Ishikawa (cell line): Measurements from ENCODE around the gene ADAMTS12.

Source experiments
- CEBPB ChIP-seq: IDR thresholded peaks from 2 replicates; pipeline ENCODE4 v1.6.1; 2012
- CREB1 ChIP-seq: IDR thresholded peaks from 2 replicates; pipeline ENCODE4 v1.6.1; 2012; ENCODE audit warnings: low read depth
- EGR1 ChIP-seq: IDR thresholded peaks from 2 replicates; pipeline ENCODE4 v1.6.1; 2012
- EP300 ChIP-seq: IDR thresholded peaks from 2 replicates; pipeline ENCODE4 v1.6.1; 2012; ENCODE audit warnings: borderline replicate concordance
- FOXM1 ChIP-seq: IDR thresholded peaks from 2 replicates; pipeline ENCODE4 v1.6.1; 2012; ENCODE audit warnings: low read depth, borderline replicate concordance
- NFIC ChIP-seq: IDR thresholded peaks from 2 replicates; pipeline ENCODE4 v1.6.1; 2012
- RAD21 ChIP-seq: IDR thresholded peaks from 2 replicates; pipeline ENCODE4 v1.6.1; 2012; ENCODE audit warnings: low read depth
- TAF1 ChIP-seq: IDR thresholded peaks from 2 replicates; pipeline ENCODE4 v1.6.1; 2012; ENCODE audit warnings: low read depth, mild to moderate bottlenecking
- TCF12 ChIP-seq: IDR thresholded peaks from 2 replicates; pipeline ENCODE4 v1.6.1; 2012; ENCODE audit warnings: low read depth
- TEAD4 ChIP-seq: IDR thresholded peaks from 2 replicates; pipeline ENCODE4 v1.6.1; 2012
- YY1 ChIP-seq: IDR thresholded peaks from 2 replicates; pipeline ENCODE4 v1.6.1; 2012; ENCODE audit warnings: low read depth
- ZBTB7A ChIP-seq: IDR thresholded peaks from 2 replicates; pipeline ENCODE4 v1.6.1; 2012; ENCODE audit warnings: low read depth
- TF ChIP-seq, protein P1 (sequence below): IDR thresholded peaks from 2 replicates; pipeline ENCODE4 v1.6.1; 2012
- TF ChIP-seq, protein P2 (sequence below): IDR thresholded peaks from 2 replicates; pipeline ENCODE4 v1.6.1; 2012
- TF ChIP-seq, protein P3 (sequence below): IDR thresholded peaks from 2 replicates; pipeline ENCODE4 v1.6.1; 2012; ENCODE audit warnings: low read depth, mild to moderate bottlenecking

Gene ADAMTS12

DNA sequence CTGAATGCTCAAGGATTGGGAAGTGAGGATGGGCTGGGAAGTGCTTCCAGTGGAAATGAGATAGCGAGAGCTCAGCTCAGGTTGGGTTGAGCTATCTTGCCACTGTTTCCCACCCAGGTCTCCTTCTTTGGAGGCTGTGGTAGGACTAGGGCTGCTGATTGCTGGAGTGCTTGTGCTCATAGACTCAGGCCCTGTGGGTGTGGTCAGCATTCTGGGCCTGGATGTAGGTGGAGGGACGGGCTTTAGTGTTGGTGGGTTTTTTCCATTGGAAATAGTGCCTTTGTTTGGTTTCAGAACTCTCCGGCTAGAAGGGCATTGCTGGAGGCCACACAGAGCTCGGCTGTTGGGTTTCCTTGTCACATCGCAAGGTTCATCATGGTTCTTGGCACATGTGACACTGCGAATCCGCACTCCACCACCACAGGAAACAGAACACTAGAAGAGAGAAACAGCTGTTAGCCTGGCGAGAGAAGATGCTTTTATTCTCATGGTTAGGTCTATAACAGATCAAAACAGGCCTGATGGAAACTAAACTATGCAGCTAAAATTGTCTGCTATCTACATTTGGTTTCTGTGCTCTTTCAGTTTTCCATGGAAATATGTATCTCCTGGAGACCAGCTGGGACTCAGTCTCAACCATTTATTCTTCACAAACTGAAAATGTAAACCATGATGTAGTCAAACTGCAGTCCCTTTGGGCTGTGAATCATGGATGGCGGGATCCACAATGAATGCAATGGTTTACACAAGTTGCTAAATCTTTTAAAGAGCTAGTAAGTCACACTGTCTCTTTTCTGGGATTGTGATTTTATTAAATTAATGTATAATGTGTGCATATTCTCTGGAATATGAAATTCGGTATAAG is 314.8 kb downstream of the ADAMTS12 start:
- TF ChIP-seq, protein P1, sequence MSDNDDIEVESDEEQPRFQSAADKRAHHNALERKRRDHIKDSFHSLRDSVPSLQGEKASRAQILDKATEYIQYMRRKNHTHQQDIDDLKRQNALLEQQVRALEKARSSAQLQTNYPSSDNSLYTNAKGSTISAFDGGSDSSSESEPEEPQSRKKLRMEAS = no peak
- TF ChIP-seq CREB1 (no peak), EP300 (no peak), TAF1 (no peak), NFIC (no peak), EGR1 (no peak), YY1 (no peak), CEBPB (no peak), FOXM1 (no peak), TEAD4 (no peak)
- TF ChIP-seq, protein P2, sequence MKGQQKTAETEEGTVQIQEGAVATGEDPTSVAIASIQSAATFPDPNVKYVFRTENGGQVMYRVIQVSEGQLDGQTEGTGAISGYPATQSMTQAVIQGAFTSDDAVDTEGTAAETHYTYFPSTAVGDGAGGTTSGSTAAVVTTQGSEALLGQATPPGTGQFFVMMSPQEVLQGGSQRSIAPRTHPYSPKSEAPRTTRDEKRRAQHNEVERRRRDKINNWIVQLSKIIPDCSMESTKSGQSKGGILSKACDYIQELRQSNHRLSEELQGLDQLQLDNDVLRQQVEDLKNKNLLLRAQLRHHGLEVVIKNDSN = no peak

DNA sequence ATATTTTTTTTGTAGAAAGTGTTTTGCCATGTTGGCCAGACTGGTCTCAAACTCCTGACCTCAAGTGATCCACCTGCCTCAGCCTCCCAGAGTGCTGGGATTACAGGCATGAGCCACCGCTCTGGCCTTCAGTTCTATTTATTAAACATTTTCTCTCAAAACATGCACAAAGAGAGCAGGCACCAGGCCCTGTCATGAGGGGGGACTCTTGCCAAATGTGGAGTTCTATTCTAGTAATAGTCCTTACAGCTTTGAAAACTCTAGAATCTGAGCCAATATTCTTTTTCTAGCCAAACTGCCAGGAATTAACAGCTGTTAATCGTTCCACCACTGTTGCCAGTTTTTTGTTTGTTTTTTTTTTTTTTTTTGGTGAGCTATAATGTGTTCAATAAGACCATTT is 326.5 kb downstream of the ADAMTS12 start:
- TF ChIP-seq NFIC (no peak), TEAD4 (no peak), ZBTB7A (no peak), CREB1 (no peak), TAF1 (no peak), TCF12 (no peak), CEBPB (no peak), YY1 (no peak)
- TF ChIP-seq, protein P1 = no peak
- TF ChIP-seq, protein P3, sequence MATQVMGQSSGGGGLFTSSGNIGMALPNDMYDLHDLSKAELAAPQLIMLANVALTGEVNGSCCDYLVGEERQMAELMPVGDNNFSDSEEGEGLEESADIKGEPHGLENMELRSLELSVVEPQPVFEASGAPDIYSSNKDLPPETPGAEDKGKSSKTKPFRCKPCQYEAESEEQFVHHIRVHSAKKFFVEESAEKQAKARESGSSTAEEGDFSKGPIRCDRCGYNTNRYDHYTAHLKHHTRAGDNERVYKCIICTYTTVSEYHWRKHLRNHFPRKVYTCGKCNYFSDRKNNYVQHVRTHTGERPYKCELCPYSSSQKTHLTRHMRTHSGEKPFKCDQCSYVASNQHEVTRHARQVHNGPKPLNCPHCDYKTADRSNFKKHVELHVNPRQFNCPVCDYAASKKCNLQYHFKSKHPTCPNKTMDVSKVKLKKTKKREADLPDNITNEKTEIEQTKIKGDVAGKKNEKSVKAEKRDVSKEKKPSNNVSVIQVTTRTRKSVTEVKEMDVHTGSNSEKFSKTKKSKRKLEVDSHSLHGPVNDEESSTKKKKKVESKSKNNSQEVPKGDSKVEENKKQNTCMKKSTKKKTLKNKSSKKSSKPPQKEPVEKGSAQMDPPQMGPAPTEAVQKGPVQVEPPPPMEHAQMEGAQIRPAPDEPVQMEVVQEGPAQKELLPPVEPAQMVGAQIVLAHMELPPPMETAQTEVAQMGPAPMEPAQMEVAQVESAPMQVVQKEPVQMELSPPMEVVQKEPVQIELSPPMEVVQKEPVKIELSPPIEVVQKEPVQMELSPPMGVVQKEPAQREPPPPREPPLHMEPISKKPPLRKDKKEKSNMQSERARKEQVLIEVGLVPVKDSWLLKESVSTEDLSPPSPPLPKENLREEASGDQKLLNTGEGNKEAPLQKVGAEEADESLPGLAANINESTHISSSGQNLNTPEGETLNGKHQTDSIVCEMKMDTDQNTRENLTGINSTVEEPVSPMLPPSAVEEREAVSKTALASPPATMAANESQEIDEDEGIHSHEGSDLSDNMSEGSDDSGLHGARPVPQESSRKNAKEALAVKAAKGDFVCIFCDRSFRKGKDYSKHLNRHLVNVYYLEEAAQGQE = no peak

DNA sequence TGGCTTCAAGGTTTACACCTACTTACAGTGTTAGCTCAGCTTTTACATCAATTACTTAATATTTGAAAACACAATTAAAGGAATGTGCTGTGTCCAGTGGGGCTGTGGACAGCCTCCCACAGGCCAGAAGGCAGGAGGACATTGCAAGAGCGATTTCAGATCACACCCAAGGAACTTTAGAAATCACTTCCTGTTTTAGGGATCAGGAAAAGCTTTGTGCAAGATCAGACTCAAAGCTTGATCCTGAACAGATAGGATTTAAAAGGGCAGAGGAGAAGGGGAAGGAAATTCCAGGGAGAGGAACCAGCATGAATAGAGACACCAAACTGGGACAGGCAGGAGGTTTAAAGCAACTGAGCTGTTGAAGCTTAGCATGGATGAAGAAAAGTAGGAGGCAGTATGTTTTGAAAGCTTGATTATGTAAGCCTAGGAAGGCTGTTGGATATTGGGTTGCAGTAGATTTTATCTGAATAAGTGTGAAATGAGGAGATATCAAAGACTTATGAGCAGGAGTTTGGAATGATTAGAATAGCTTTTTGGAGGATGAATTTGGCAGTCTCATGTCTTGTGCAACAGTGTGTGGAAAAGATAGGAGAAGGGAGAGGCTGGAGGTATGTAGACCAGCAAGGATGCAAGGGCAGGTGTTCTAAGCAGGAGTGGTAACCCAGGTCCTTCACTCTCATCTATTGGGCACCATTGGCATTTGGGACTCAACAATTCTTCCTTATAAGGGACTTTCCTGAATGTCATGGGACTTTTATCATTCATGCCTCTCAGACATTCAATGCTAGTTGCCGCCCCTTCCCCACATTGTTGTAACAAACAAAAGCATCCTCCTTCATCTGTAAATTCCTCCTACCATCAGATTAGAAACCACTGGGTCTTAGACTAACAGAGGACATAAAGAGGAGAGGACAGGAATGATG is 327.5 kb downstream of the ADAMTS12 start:
- TF ChIP-seq EGR1 (no peak), EP300 (no peak), NFIC (no peak), CEBPB (no peak), ZBTB7A (no peak), TCF12 (no peak), YY1 (no peak), TEAD4 (no peak)
- TF ChIP-seq, protein P1 = no peak
- TF ChIP-seq, protein P2 = no peak

DNA sequence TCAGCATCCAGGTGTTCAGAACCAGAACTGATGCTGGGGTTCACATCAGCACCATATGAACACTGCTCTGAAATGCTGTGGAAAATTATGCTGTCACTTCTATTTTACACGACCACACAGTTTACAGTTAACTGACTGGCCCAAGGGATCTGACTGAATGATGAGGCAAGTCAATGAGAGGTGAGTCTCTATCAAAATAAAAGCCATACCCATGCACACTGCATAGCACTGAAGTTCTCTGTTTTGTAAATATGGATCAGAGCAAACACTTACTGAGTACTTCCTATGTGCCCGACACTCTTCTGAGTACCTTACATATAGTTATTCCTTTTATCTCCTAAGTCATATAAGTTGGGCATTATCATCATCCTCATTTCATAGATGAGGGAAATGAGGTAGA is 328.3 kb downstream of the ADAMTS12 start:
- TF ChIP-seq TEAD4 (no peak), EGR1 (no peak), YY1 (no peak)

DNA sequence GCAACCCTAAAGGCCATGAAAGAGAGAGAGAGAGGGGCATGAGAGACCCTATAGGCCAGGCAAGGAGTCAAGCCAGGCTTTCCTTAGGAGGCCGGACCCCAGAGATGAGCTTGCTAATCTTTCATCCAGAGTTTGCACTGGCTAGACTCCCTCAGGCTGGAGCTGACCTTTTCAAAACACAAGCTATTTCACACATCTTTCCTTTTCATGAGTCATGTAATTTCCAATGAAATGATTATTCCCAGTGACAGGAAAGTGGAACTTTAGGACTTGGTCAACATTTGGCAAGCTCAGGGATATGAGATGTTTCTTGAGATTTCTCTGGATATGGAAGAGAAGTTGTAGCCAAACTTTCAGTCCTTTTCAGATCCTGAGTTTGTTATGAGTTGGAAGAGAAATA is 333.3 kb downstream of the ADAMTS12 start:
- TF ChIP-seq CEBPB (no peak), NFIC (no peak), FOXM1 (no peak), YY1 (no peak), TEAD4 (no peak), EGR1 (no peak), ZBTB7A (no peak), EP300 (no peak), TCF12 (no peak), RAD21 (no peak)
- TF ChIP-seq, protein P1 = no peak
- TF ChIP-seq, protein P3 = no peak
- TF ChIP-seq, protein P2 = no peak
